HG03175 (cell line): ENCODE measurements around the gene STRN3.
A peak's percentile ranks its signal among the peaks of the same experiment; 100 is the strongest.

Experiments
- ATAC-seq: cut with Tn5 transposase; IDR thresholded peaks from one replicate; pipeline ENCODE4 v1.9.1; 2021; ENCODE audit warnings: mild to moderate bottlenecking, moderate library complexity; ENCODE audit not compliant: unreplicated experiment

The STRN3 gene

GRCh38 chr14:31038521-31039166 lies 12.5 kb upstream of the STRN3 start:
- no peak for ATAC-seq

DNA sequence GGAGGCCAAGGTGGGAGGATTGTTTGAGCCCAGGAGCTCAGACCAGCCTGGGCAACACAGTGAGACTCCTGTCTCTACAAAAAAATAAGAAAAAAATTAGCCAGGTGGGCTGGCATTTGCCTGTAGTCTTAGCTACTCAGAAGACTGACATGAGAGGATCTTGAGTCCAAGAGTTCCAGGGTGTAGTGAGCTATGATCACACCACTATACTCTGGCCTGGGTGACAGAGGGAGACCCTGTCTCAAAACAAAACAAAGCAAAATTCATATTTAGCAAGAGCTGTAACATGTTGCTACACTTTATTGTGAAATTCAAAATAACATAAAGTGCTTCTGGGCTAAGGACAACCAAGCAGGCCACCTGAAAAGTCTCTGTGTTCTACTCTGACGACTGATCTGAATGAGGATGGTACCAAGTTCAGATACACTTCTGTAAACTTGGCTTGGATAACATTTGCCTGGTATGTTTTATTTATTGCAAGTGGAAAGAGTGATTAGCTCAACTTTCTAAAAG lies 11.6 kb upstream of the STRN3 start:
- no peak for ATAC-seq

DNA sequence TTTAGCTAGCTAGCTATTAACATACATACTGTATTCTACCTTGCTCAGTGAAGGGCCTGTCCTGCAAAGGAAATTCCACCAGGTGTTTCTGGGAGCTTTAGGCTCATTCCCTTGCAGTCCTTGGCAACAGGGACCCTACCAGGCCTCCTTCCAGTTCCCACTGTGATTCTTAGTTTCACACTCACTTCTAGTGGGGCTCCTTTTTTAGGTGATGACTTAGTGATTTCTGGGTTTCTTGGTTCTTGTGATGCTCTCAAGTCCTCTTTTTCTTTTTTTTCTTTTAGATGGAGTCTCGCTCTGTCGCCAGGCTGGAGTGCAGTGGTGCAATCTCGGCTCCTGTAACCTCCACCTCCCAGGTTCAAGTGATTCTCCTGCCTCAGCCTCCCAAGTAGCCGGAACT lies 10.4 kb upstream of the STRN3 start:
- ATAC-seq: no peak

DNA sequence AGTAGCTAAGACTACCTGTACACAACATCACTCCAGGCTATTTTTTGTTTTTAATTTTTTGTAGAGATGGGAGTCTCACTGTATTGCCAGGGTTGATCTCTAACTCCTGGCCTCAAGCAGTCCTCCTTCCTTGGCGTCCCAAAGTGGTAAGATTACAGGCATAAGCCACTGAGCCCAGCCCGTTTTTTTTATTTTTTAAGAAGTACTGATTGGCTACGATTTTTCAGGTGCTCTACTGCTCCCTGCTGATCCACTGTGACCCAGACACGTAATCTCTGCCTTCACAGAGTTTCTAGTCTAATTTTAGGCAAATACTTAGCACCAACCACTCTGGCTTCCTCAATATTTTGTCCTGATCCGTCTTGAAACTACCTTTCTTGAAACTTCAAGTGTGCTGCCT lies 4.3 kb upstream of the STRN3 start:
- ATAC-seq: no peak

GRCh38 chr14:31029016-31029970 lies 3.1 kb upstream of the STRN3 start:
- ATAC-seq: no peak

DNA sequence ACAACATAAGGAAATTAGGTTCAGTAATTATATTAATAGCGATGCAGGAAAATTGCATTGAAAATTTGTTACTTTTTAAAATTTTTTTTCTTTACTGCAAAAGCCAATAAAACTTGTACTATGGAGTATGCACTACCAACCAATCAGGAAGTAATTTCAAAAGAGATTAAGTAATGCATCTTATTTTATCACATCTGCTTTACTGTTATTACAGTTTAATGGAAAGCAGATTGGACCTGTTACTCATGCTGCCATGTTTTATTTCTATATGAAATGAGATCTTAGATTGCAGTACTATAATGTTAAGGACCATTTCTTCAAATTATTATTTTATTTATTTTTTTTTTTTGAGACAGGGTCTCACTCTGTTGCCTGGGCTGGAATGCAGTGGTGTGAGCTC lies 1.7 kb upstream of the STRN3 start:
- ATAC-seq: no peak

DNA sequence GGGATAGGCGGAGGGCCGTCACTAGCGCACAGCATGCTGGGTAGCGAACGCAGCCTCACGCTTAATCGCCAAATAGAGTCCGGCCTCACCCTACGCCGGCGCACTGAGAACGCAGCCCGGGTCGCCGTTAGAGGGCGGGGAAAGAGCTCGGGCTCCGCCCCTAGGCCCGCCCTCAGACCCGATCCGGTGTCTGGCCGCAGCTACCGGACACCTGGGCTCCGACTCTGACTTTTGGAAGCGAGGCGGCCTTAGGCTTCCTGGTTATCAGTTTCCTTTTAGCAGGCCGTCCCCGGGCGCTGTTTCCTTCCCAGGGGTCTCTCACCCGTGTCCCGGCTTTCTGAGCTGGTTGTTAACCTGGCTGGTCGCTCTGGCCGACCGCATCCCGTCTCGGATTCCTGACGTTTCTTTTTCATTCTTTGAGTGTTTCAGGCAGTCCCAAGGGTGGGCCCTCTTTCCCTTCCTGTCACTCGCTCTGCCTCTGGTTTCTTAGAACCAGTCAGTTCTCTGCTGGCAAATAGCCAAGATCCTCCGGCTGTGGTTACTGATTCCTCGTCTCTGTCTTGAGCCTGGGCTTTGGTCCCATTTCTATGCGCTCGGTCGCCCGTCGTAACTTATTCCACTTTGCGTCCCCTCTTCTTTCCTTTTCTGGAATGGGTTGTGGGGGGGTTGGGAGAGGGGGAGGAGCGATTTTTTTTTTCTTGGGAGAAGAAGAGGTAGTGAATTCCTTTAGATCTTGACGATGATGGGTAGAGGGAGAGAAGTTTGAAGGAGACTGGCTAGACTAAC lies 464 bp upstream of the STRN3 start:
- peak; percentile 92 for ATAC-seq

GRCh38 chr14:31025367-31026076 lies 657 bp downstream of the STRN3 start, which contains the start of gene AP4S1:
Gene AP4S1 (plus strand): TSS chr14:31025649. CDS start chr14:31066197, 40,548 bp downstream.
- peak; percentile 21 for ATAC-seq

DNA sequence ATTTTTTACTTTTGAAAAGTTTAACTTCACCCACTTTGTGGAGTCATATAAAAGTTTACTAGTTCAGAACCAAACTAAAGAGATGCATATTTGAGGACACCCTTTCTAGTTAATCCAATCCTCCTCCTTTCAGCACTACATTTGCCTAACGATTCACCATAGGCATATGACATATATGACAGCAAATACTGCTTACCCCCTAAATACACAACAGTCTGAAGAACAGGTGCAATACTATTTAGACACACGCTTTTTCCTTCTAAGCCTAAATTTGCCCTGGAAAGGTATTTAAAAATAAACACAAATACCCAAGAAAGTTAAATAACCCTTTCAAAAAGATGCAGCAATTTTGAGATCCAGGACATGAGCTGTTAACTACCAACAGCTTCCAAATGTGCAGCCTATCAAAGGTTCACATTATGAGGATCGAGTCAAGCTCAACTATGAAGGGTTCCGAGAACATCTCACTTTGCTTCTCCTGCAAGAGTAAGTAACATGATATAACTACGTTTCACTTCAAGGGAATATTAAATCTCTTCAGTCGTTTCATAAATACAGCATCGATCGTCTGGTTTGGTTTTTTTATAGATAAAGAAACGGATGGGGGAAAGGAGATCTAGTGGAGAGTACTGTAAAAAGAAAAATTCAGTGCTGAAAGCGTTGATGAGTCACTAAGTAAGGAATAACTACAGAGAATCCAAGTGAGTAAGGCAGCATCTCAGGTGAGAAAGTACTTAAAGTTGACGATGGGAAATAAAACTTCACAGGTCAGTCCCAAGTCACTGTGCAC lies 1.4 kb downstream of the STRN3 start:
- no peak for ATAC-seq

DNA sequence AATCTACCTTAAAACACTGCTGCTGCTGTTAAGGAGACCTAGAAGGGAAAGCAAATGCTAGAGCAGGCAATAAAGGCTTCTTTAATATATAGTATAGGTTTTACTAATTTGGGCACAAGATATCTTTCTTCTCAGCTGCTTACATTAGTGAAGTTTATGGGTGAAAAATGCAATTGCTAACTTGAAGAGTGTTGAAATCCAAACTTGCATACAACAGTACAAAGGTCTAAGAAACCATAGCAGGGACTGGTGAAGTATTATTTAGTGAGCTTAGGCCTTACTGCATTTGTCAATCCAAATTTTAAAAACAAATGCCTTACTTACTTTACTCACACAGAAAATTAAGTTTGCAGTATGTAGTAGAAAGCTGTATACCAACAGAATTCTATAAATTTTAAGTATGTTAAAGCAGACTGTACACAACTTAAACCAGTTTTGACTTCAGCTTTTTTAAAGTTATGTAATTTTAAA lies 2.1 kb downstream of the STRN3 start:
- no peak for ATAC-seq

GRCh38 chr14:31022386-31022785 lies 3.8 kb downstream of the STRN3 start:
- ATAC-seq: no peak

- no peak for ATAC-seq
Observed at GRCh38 chr14:31021576-31021949, 4.6 kb downstream of the STRN3 start.

DNA sequence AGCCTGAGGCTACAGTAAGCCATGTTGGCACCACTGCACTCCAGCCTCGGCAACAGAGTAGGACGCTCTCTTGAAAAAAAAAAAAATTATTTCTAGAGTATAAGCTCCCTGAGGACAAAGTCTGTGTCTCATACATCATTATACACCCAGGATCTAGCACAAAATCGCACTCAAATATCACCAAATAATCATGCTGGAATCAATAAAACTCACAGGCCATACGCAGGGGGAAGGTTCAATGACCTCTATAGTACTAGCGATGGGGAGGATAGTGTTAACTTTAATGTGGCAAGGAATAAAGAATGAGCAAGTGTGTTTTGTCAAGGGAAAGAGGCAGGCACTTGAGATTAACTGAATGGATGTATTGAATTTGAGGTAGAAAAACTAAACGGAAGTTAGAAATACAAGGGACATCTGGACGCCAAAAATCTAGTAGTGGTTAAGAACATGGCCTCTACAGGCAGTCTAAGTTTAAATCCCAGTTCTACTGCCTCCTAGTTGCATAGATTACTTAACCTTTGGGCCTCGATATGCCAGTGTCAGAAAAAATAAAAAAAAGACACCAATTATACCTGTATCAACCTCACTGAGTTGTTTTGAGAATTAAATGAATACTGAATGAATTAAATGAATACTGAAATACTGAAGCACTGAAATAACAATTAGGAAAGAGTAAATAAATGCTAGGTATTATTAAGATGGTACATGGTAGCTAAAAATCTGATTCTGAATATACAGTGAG lies 5.2 kb downstream of the STRN3 start:
- no peak for ATAC-seq

- ATAC-seq: no peak
Observed at GRCh38 chr14:31018057-31018645, 8.0 kb downstream of the STRN3 start.

- ATAC-seq: no peak
Observed at GRCh38 chr14:31013841-31014240, 12.3 kb downstream of the STRN3 start.

GRCh38 chr14:31010935-31011334 lies 15.2 kb downstream of the STRN3 start:
- ATAC-seq: no peak

GRCh38 chr14:31009836-31010574 lies 16.2 kb downstream of the STRN3 start:
- no peak for ATAC-seq

DNA sequence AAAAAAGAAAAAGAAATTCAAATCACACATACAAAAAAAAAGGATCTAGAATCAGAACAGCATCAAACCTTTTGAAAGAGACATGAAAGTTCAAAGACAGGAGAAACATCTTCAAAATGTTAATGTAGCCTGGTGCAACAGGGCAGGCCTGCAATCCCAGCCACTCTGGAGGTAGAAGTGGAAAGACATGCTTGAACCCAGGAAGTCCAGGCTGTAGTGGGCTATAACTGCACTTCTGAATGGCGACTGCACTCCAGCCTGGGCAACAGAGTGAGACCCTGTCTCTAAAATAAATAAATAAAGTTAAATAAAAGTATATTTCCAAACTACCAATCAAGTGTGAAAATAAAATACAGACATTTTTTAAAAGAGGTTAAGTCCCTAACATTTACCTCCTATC lies 19.5 kb downstream of the STRN3 start:
- ATAC-seq: no peak
